Activated CD8-positive, alpha-beta memory T cell treated with anti-CD3 and anti-CD28 coated beads for 1 hour (primary cell): Measurements from ENCODE around the gene CHRM4.

Source experiments
- DNase-seq, 2 donors: peaks; one replicate each; pipeline ENCODE4 v3.0.0-alpha.2; 2020; ENCODE audit warnings: low read depth in 1 of 2; ENCODE audit errors: extremely low read depth in 1 of 2

Gene CHRM4

GRCh38 chr11:46391578-46392420 lies at the start of gene CHRM4:
Gene CHRM4 (minus strand): TSS chr11:46391776. CDS start chr11:46386557, 5,219 bp downstream.
- DNase-seq = no peak

GRCh38 chr11:46438211-46438610 lies 46.6 kb upstream of the CHRM4 start:
- DNase-seq = no peak

- no peak for DNase-seq
Observed at GRCh38 chr11:46437122-46437689, 45.6 kb upstream of the CHRM4 start.

- no peak for DNase-seq
Observed at GRCh38 chr11:46436113-46436512, 44.5 kb upstream of the CHRM4 start.

GRCh38 chr11:46435679-46436078 lies 44.1 kb upstream of the CHRM4 start:
- DNase-seq = no peak

- DNase-seq = no peak
Observed at GRCh38 chr11:46431211-46431610, 39.6 kb upstream of the CHRM4 start.

GRCh38 chr11:46429717-46430116 lies 38.1 kb upstream of the CHRM4 start:
- no peak for DNase-seq

- no peak for DNase-seq
Observed at GRCh38 chr11:46427364-46427763, 35.8 kb upstream of the CHRM4 start.

GRCh38 chr11:46426233-46426991 lies 34.8 kb upstream of the CHRM4 start:
- no peak for DNase-seq

GRCh38 chr11:46422588-46422987 lies 31.0 kb upstream of the CHRM4 start:
- no peak for DNase-seq

GRCh38 chr11:46421257-46421880 lies 29.8 kb upstream of the CHRM4 start:
- DNase-seq = no peak

GRCh38 chr11:46420513-46420912 lies 28.9 kb upstream of the CHRM4 start:
- no peak for DNase-seq

GRCh38 chr11:46418751-46419150 lies 27.2 kb upstream of the CHRM4 start:
- DNase-seq = no peak

GRCh38 chr11:46417711-46418110 lies 26.1 kb upstream of the CHRM4 start:
- no peak for DNase-seq

GRCh38 chr11:46414879-46415278 lies 23.3 kb upstream of the CHRM4 start:
- no peak for DNase-seq

GRCh38 chr11:46414466-46414796 lies 22.9 kb upstream of the CHRM4 start:
- no peak for DNase-seq

- DNase-seq = no peak
Observed at GRCh38 chr11:46413760-46414465, 22.3 kb upstream of the CHRM4 start.

- DNase-seq = no peak
Observed at GRCh38 chr11:46410021-46410420, 18.4 kb upstream of the CHRM4 start.

- DNase-seq = no peak
Observed at GRCh38 chr11:46408407-46408986, 16.9 kb upstream of the CHRM4 start.

- no peak for DNase-seq
Observed at GRCh38 chr11:46407635-46408034, 16.1 kb upstream of the CHRM4 start.
